H1 (cell line): ENCODE data around the gene FMNL2. TPM values are rescaled to one million over a fixed set of nuclear protein-coding genes. Genes with fewer than 3 reads are reported as not detected.

Experiments used
- CTCF ChIA-PET: fragments of 300-600 bp; sonication (Branson Sonifier 250); formaldehyde crosslinking; loops from one replicate; lab custom pipeline; 2021; ENCODE audit not compliant: partially characterized antibody; lab: Charles Lee
- POLR2A ChIA-PET: fragments of 300-600 bp; sonication (Branson Sonifier 250); formaldehyde crosslinking; loops from one replicate; lab custom pipeline; 2021; ENCODE audit warnings: inconsistent platforms; ENCODE audit not compliant: partially characterized antibody; lab: Charles Lee
- DNase-seq, 2 experiments: peaks; one replicate each; pipeline versions ENCODE4 v3.0.0 to v3.0.0-alpha.2; 2010 to 2022; ENCODE audit warnings: low spot score in 2 of 2, low read depth in 1 of 2, mixed read lengths in 1 of 2
- FAIRE-seq: peaks from 2 replicates; lab custom pipeline; 2011; peaks lifted over from hg19 to GRCh38; lab: Jason Lieb, UNC
- H2AFZ ChIP-seq: 2 replicates; pipeline ENCODE4 v1.8.1; 2012; ENCODE audit warnings: low read length, inconsistent platforms
- H2AK5ac ChIP-seq: 2 replicates; pipeline ENCODE4 v1.6.1; 2013; ENCODE audit warnings: low read depth, low read length
- H2BK120ac ChIP-seq: replicated peaks from 2 replicates; pipeline ENCODE3; 2013; ENCODE audit warnings: low read depth, low read length, inconsistent platforms
- H2BK12ac ChIP-seq: 2 replicates; pipeline ENCODE4 v1.6.1; 2013; ENCODE audit warnings: low read depth, low read length
- H2BK15ac ChIP-seq: 2 replicates; pipeline ENCODE4 v1.6.1; 2013; ENCODE audit warnings: low read length
- H2BK20ac ChIP-seq: 2 replicates; pipeline ENCODE4 v1.6.1; 2013; ENCODE audit warnings: low read length
- H2BK5ac ChIP-seq: 2 replicates; pipeline ENCODE4 v1.6.1; 2013; ENCODE audit warnings: low read depth, low read length
- H3K14ac ChIP-seq: 2 replicates; pipeline ENCODE4 v1.6.1; 2013; ENCODE audit warnings: inconsistent platforms; ENCODE audit not compliant: insufficient read length
- H3K18ac ChIP-seq: 2 replicates; pipeline ENCODE4 v1.6.1; 2013; ENCODE audit warnings: low read length; ENCODE audit errors: extremely low read depth
- H3K23ac ChIP-seq: 2 replicates; pipeline ENCODE4 v1.6.1; 2013; ENCODE audit warnings: inconsistent platforms; ENCODE audit not compliant: insufficient read length
- H3K23me2 ChIP-seq: 2 replicates; pipeline ENCODE4 v1.6.1; 2013; ENCODE audit warnings: low read depth, low read length
- H3K27ac ChIP-seq: 2 replicates; pipeline ENCODE4 v1.6.1; 2011; ENCODE audit warnings: low read depth, low read length, inconsistent platforms
- H3K27me3 ChIP-seq, 4 experiments: replicated peaks in 1 of 4; 1 replicate in 1 of 4; 2 replicates in 3 of 4; pipeline versions ENCODE4 v1.6.1 to v1.8.1; 2011 to 2013; ENCODE audit warnings: low read length in 3 of 4, mild to moderate bottlenecking in 3 of 4, inconsistent platforms in 2 of 4, mixed read lengths in 2 of 4, moderate library complexity in 1 of 4; ENCODE audit not compliant: control insufficient read depth in 3 of 4, insufficient read depth in 3 of 4; ENCODE audit errors: extremely low read depth in 1 of 4
- H3K36me3 ChIP-seq, 4 experiments: 2 replicates each; pipeline versions ENCODE4 v1.6.1 to v1.8.1; 2011 to 2013; ENCODE audit warnings: mild to moderate bottlenecking in 4 of 4, low read length in 3 of 4, moderate library complexity in 2 of 4, control low read depth in 1 of 4, inconsistent platforms in 1 of 4; ENCODE audit not compliant: insufficient read depth in 4 of 4, control insufficient read depth in 2 of 4
- H3K4ac ChIP-seq: replicated peaks from 2 replicates; pipeline ENCODE3; 2013; ENCODE audit warnings: low read length, low read depth, mixed read lengths, inconsistent platforms; ENCODE audit not compliant: insufficient read length
- H3K4me1 ChIP-seq, 4 experiments: replicated peaks in 1 of 4; 1 replicate in 1 of 4; 2 replicates in 3 of 4; pipeline versions ENCODE4 v1.6.1 to v1.8.1; 2011 to 2013; ENCODE audit warnings: low read length in 3 of 4, inconsistent platforms in 2 of 4, mixed read lengths in 1 of 4; ENCODE audit not compliant: insufficient read depth in 4 of 4, control insufficient read depth in 3 of 4
- H3K4me2 ChIP-seq, 2 experiments: 2 replicates each; pipeline versions ENCODE4 v1.6.1 to v1.8.1; 2011 to 2013; ENCODE audit warnings: low read depth in 2 of 2, low read length in 2 of 2, control low read depth in 1 of 2, inconsistent platforms in 1 of 2, mild to moderate bottlenecking in 1 of 2; ENCODE audit not compliant: insufficient read depth in 1 of 2
- H3K4me3 ChIP-seq, 4 experiments: fragments of 200-600, 300-600 bp in 1 of 4; sonication (generic), shearing (Covaris generic), sonication (Bioruptor Twin) in 1 of 4; 2 replicates each; pipeline versions ENCODE4 v1.5.1 to v1.8.1; 2011 to 2016; ENCODE audit warnings: low read length in 4 of 4, low read depth in 3 of 4, control low read depth in 2 of 4, inconsistent platforms in 2 of 4, mild to moderate bottlenecking in 2 of 4, mixed read lengths in 1 of 4, moderate library complexity in 1 of 4; ENCODE audit not compliant: insufficient read depth in 2 of 4; ENCODE audit errors: extremely low read depth in 1 of 4
- H3K56ac ChIP-seq: replicated peaks from 2 replicates; pipeline ENCODE3; 2013; ENCODE audit warnings: low read depth, mild to moderate bottlenecking, mixed read lengths, low read length, inconsistent platforms; ENCODE audit not compliant: insufficient read length
- H3K79me1 ChIP-seq: 2 replicates; pipeline ENCODE4 v1.6.1; 2013; ENCODE audit warnings: low read depth, low read length, control low read depth
- H3K79me2 ChIP-seq, 2 experiments: 2 replicates each; pipeline versions ENCODE4 v1.6.1 to v1.8.1; 2012 to 2013; ENCODE audit warnings: low read length in 2 of 2, mild to moderate bottlenecking in 2 of 2, inconsistent platforms in 1 of 2; ENCODE audit not compliant: insufficient read depth in 2 of 2, control insufficient read depth in 1 of 2
- H3K9ac ChIP-seq, 4 experiments: replicated peaks in 1 of 4; 1 replicate in 1 of 4; 2 replicates in 3 of 4; pipeline versions ENCODE4 v1.6.1 to v1.8.1; 2011 to 2013; ENCODE audit warnings: low read depth in 3 of 4, low read length in 3 of 4, control low read depth in 2 of 4, mild to moderate bottlenecking in 2 of 4, moderate library complexity in 2 of 4, inconsistent platforms in 1 of 4; ENCODE audit errors: extremely low read depth in 1 of 4
- H3K9me3 ChIP-seq, 2 experiments: 2 replicates each; pipeline versions ENCODE4 v1.6.1 to v1.8.1; 2012 to 2013; ENCODE audit warnings: mild to moderate bottlenecking in 2 of 2, moderate library complexity in 2 of 2, control low read depth in 1 of 2, inconsistent platforms in 1 of 2, low read depth in 1 of 2, low read length in 1 of 2, mixed read lengths in 1 of 2; ENCODE audit not compliant: insufficient read depth in 2 of 2
- H4K20me1 ChIP-seq, 2 experiments: replicated peaks in 1 of 2; 2 replicates each; pipeline versions ENCODE3 to v1.8.1; 2011 to 2013; ENCODE audit warnings: inconsistent platforms in 2 of 2, low read length in 2 of 2, mild to moderate bottlenecking in 1 of 2; ENCODE audit not compliant: insufficient read depth in 2 of 2, control insufficient read depth in 1 of 2
- H4K5ac ChIP-seq: 2 replicates; pipeline ENCODE4 v1.6.1; 2013; ENCODE audit warnings: low read length, low read depth, mixed read lengths, inconsistent platforms; ENCODE audit not compliant: insufficient read length
- H4K8ac ChIP-seq: 2 replicates; pipeline ENCODE4 v1.8.0; 2013; ENCODE audit warnings: mild to moderate bottlenecking, moderate library complexity, low read length, inconsistent platforms; ENCODE audit not compliant: insufficient read depth; ENCODE audit errors: extremely low read depth
- H4K91ac ChIP-seq: replicated peaks from 2 replicates; pipeline ENCODE3; 2013; ENCODE audit warnings: low read length, mixed read lengths, inconsistent platforms; ENCODE audit not compliant: insufficient read length
- BACH1 ChIP-seq: IDR thresholded peaks from 2 replicates; pipeline ENCODE4 v1.6.1; 2012; ENCODE audit warnings: low read length, improper control_type of control experiment
- BRCA1 ChIP-seq: IDR thresholded peaks from 2 replicates; pipeline ENCODE4 v1.6.1; 2012; ENCODE audit warnings: low read depth, low read length, improper control_type of control experiment
- CBX5 ChIP-seq: fragments of 300-800, 300-1000 bp; sonication (generic); IDR thresholded peaks from 2 replicates; pipeline ENCODE4 v1.7.1; 2016; ENCODE audit warnings: antibody characterized with exemption, low read length, low read depth
- CTBP2 ChIP-seq: IDR thresholded peaks from 2 replicates; pipeline ENCODE4 v1.7.0; 2011; ENCODE audit warnings: borderline replicate concordance, mild to moderate bottlenecking, moderate library complexity, mixed read lengths, low read length; ENCODE audit not compliant: insufficient read depth, insufficient read length
- EGR1 ChIP-seq: IDR thresholded peaks from 2 replicates; pipeline ENCODE4 v1.6.1; 2011; ENCODE audit warnings: low read depth, low read length, borderline replicate concordance
- FOSL1 ChIP-seq: IDR thresholded peaks from 2 replicates; pipeline ENCODE4 v1.6.1; 2011; ENCODE audit warnings: mild to moderate bottlenecking, low read depth, low read length, moderate library complexity; ENCODE audit not compliant: insufficient read depth
- JUN ChIP-seq: IDR thresholded peaks from 2 replicates; pipeline ENCODE4 v1.6.1; 2011; ENCODE audit warnings: low read depth, mild to moderate bottlenecking, improper control_type of control experiment, low read length
- KDM1A ChIP-seq: fragments of 200-600, 300-600 bp; sonication (generic); IDR thresholded peaks from 2 replicates; pipeline ENCODE4 v1.7.1; 2016; ENCODE audit warnings: mild to moderate bottlenecking, low read length, borderline replicate concordance
- NRF1 ChIP-seq: IDR thresholded peaks from 2 replicates; pipeline ENCODE4 v1.6.1; 2011; ENCODE audit warnings: mild to moderate bottlenecking, low read depth, low read length, improper control_type of control experiment
- SAP30 ChIP-seq: fragments of 300-600 bp; sonication (generic); IDR thresholded peaks from 2 replicates; pipeline ENCODE4 v1.7.1; 2012; ENCODE audit warnings: low read length, moderate library complexity, mild to moderate bottlenecking, inconsistent platforms; ENCODE audit not compliant: insufficient read depth, insufficient replicate concordance
- SP2 ChIP-seq: IDR thresholded peaks from 2 replicates; pipeline ENCODE4 v1.6.1; 2012; ENCODE audit warnings: mild to moderate bottlenecking, low read length, inconsistent platforms
- WGBS, 2 experiments: shearing (Covaris generic) in 1 of 2; methylation state at CpG; one replicate each; pipeline versions ENCODE4 v1.1.6 to v1.1.7; 2013 to 2015; ENCODE audit warnings: low lambda C conversion rate in 2 of 2, mixed read lengths in 2 of 2, inconsistent platforms in 1 of 2, low coverage in 1 of 2, missing lambda C conversion rate in 1 of 2; ENCODE audit not compliant: insufficient replicate concordance in 2 of 2, insufficient coverage in 1 of 2, insufficient read length in 1 of 2; ENCODE audit errors: extremely low coverage in 1 of 2, missing lambda C conversion rate in 1 of 2; 5-methylcytosine and 5-hydroxymethylcytosine counted together
- polyA plus RNA-seq, 7 experiments: library from polyadenylated mRNA; depleted of rRNA in 3 of 7; stranded (reverse) in 5 of 7; unstranded in 2 of 7; fragments of >200 nt in 5 of 7; fragments of 200-250 nt in 2 of 7; gene quantifications; 1 replicate in 5 of 7; 2 replicates in 1 of 7; 4 replicates in 1 of 7; pipeline versions ENCODE4 v1.2.1 to v1.2.3, GENCODE V29; 2011 to 2013; ENCODE audit warnings: missing spikeins in 2 of 7, mixed read lengths in 2 of 7
- total RNA-seq: library from RNA; stranded (reverse); fragmentation: NEBNext Ultra II Directional; extraction: Animal tissue kit (Norgen Biotek cat#: 25700); gene quantifications from 2 replicates; pipeline ENCODE4 v1.2.1, GENCODE V29; 2021
- TF ChIP-seq, protein P1 (sequence below): IDR thresholded peaks from 2 replicates; pipeline ENCODE4 v1.6.1; 2012; ENCODE audit warnings: low read length, inconsistent platforms

Gene FMNL2
- total and polyA plus RNA-seq, 2 of the 8 experiments (the other 6 are each of a cell fraction or from before 2014, with no cell fraction given), result 15.5 to 45.1 TPM

DNA sequence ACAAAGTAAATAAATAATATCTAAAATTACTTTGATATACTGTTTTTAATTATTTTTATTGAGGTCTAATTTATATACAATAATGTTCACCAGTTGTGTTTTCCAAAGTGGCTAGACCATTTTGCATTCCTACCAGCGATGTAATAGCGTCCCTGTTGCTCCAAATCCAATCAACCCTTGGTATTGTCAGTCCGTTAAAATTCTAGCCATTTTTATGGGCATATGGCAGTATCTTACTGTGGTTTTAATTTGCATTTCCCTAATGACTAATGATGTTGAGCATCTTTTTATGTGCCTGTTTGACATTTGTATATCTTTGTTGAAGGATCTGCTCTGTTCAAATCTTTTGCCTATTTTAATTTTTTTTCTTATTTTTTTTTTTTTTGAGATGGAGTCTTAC lies 197.3 kb downstream of the FMNL2 start:
- WGBS, 2 experiments, result 62% methylated on average over 3 of the region's 3 CpGs; no CpG with 5 or more reads in 1 of the 2 experiments
- no peak for TF ChIP-seq BRCA1
- no peak for TF ChIP-seq BACH1
- TF ChIP-seq EGR1, result no peak
- TF ChIP-seq SP2, result no peak
- TF ChIP-seq, protein P1, sequence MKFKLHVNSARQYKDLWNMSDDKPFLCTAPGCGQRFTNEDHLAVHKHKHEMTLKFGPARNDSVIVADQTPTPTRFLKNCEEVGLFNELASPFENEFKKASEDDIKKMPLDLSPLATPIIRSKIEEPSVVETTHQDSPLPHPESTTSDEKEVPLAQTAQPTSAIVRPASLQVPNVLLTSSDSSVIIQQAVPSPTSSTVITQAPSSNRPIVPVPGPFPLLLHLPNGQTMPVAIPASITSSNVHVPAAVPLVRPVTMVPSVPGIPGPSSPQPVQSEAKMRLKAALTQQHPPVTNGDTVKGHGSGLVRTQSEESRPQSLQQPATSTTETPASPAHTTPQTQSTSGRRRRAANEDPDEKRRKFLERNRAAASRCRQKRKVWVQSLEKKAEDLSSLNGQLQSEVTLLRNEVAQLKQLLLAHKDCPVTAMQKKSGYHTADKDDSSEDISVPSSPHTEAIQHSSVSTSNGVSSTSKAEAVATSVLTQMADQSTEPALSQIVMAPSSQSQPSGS, result no peak
- TF ChIP-seq FOSL1, result no peak
- no peak for TF ChIP-seq KDM1A
- TF ChIP-seq CTBP2, result no peak
- TF ChIP-seq NRF1, result no peak
- no peak for TF ChIP-seq CBX5
- TF ChIP-seq JUN, result no peak
- no peak for TF ChIP-seq SAP30

More for the DNA sequence above, 197.3 kb downstream of the FMNL2 start:
- H3K18ac ChIP-seq, result no peak overlapping the region
- DNase-seq, result no peak
- H3K4me1 ChIP-seq, result peaks cover 2 to 7% (median 6%) of the 10 kb centered on the region in 4 experiments; a peak in 3 of 7 replicates
- no peak overlapping the region for H2BK5ac ChIP-seq
- no peaks in the 10 kb centered on the region for H3K27me3 ChIP-seq
- H3K79me1 ChIP-seq, result no peaks in the 10 kb centered on the region
- no peak overlapping the region for H3K14ac ChIP-seq
- no peak overlapping the region for H2BK12ac ChIP-seq
- no peaks in the 10 kb centered on the region for H3K9me3 ChIP-seq
- H3K4ac ChIP-seq, result no peak overlapping the region
- H4K5ac ChIP-seq, result no peak overlapping the region
- CTCF ChIA-PET, result no interaction called here
- no peak overlapping the region for H4K91ac ChIP-seq
- no peaks in the 10 kb centered on the region for H3K36me3 ChIP-seq
- H3K4me2 ChIP-seq, result no peak overlapping the region
- H3K9ac ChIP-seq, result no peak overlapping the region
- no peaks in the 10 kb centered on the region for H4K20me1 ChIP-seq
- H4K8ac ChIP-seq, result no peak overlapping the region
- H3K4me3 ChIP-seq, result no peak overlapping the region
- no peak overlapping the region for H2AFZ ChIP-seq
- POLR2A ChIA-PET, result no interaction called here
- H2AK5ac ChIP-seq, result no peak overlapping the region
- no peak overlapping the region for H3K56ac ChIP-seq
- no peak overlapping the region for H3K23ac ChIP-seq
- no peak overlapping the region for H3K27ac ChIP-seq
- H3K23me2 ChIP-seq, result no peaks in the 10 kb centered on the region
- H3K79me2 ChIP-seq, result peaks cover 0 to 52% of the 10 kb centered on the region in 2 experiments; a peak in 2 of 4 replicates
- H2BK20ac ChIP-seq, result no peak overlapping the region
- no peak for FAIRE-seq
- no peak overlapping the region for H2BK15ac ChIP-seq
- no peak overlapping the region for H2BK120ac ChIP-seq
